ENCODE data around the gene MTCL1. TPM values are rescaled to one million over a fixed set of nuclear protein-coding genes. Genes with fewer than 3 reads are reported as not detected.

Gene MTCL1
- total RNA-seq, 1 donor from 2014 or later = 54.4 TPM

DNA sequence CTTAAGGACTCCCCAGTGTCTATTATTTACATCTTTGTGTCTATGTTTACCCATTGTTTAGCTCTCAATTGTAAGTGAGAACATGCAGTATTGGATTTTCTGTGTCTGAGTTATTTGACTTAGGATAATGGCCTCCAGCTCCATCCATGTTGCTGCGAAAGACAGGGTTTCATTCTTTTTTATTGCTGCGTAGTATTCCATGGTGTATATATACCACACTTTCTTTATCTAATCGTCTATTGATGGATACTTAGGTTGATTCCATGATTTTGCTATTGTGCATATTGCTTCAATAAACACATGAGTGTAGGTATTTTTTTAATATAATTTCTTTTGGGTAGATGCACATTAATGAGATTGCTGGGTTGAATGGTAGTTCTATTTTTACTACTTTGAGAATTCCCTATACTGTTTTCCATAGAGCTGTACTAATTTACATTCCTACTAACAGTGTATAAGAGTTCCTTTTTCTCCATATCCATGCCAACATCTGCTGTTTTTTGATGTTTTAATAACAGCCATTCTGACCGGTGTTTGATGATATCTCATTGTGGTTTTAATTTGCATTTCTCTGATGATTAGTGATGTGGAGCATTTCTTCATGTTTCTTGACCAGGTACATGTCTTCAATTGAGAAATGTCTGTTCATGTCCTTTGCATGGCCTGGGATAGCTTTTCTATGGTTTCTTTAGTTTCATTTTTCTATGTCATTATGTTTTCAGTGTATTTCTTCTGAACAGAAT is 21.8 kb downstream of the MTCL1 start:
- peaks cover 12% of the 10 kb centered on the region for H3K36me3 Mint-ChIP-seq (ENCODE audit: low read depth)
- TF ChIP-seq, protein P1, sequence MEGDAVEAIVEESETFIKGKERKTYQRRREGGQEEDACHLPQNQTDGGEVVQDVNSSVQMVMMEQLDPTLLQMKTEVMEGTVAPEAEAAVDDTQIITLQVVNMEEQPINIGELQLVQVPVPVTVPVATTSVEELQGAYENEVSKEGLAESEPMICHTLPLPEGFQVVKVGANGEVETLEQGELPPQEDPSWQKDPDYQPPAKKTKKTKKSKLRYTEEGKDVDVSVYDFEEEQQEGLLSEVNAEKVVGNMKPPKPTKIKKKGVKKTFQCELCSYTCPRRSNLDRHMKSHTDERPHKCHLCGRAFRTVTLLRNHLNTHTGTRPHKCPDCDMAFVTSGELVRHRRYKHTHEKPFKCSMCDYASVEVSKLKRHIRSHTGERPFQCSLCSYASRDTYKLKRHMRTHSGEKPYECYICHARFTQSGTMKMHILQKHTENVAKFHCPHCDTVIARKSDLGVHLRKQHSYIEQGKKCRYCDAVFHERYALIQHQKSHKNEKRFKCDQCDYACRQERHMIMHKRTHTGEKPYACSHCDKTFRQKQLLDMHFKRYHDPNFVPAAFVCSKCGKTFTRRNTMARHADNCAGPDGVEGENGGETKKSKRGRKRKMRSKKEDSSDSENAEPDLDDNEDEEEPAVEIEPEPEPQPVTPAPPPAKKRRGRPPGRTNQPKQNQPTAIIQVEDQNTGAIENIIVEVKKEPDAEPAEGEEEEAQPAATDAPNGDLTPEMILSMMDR (IDR thresholded peaks at IDR 0.05) = no peak
- no peak for DNase-seq (ENCODE audit: low spot score)
- no peak overlapping the region for H3K4me3 Mint-ChIP-seq (ENCODE audit: unreplicated experiment)
- H3K4me1 Mint-ChIP-seq (ENCODE audit: low read depth) = peaks cover 31% of the 10 kb centered on the region
- H3K27me3 Mint-ChIP-seq (ENCODE audit: low read depth) = no peaks in the 10 kb centered on the region
- peak overlapping the region; percentile 87 for H3K27ac Mint-ChIP-seq (ENCODE audit: unreplicated experiment)
- peaks cover 2% of the 10 kb centered on the region for H3K9me3 Mint-ChIP-seq (ENCODE audit: low read depth)

DNA sequence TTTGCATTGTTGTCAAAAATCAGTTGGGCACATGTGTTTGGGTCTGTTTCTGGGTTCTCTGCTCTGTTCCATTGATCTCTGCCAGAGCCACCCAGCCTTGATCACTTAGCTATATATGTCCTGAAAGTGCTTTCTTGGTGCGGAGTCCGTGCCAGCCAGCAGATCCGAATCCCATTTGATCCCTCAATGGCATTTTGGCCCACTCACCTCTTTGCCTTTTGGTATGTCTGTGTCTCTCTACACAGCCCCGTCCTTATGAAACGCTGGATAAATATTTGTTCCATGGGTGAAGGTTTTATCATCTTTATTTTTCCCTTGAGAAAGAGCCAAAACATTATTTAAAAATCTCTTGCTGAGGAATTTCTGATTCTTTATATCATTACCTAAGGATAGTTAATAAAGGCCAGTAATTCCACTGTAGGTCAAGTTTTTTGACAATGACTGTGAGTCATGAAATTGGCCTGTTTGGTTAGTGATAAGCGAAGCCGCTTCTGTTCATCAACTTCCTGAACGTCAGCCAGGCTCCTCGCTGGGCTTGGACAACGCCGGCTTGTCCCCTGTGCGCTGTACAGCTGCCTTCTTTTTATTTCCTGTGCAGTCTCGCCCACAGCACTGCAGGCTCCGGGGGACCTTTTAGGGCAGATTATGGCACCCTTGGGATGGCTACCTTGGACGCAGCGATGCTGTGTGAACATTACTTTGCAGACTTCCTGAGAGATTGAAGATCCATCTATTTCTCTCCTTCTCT is 24.9 kb downstream of the MTCL1 start:
- TF ChIP-seq, protein P1 (IDR thresholded peaks at IDR 0.05) = no peak
- H3K27ac Mint-ChIP-seq (ENCODE audit: unreplicated experiment) = peak overlapping the region; percentile 93
- no peaks in the 10 kb centered on the region for H3K9me3 Mint-ChIP-seq (ENCODE audit: low read depth)
- peaks cover 11% of the 10 kb centered on the region for H3K36me3 Mint-ChIP-seq (ENCODE audit: low read depth)
- H3K4me1 Mint-ChIP-seq (ENCODE audit: low read depth) = peaks cover 35% of the 10 kb centered on the region
- DNase-seq (ENCODE audit: low spot score) = no peak
- no peaks in the 10 kb centered on the region for H3K27me3 Mint-ChIP-seq (ENCODE audit: low read depth)
- peak overlapping the region; percentile 38 for H3K4me3 Mint-ChIP-seq (ENCODE audit: unreplicated experiment)

- DNase-seq (ENCODE audit: low spot score) = no peak
- Mint-ChIP-seq H3K4me1 (ENCODE audit: low read depth) (peaks cover 34% of the 10 kb centered on the region), H3K36me3 (ENCODE audit: low read depth) (peaks cover 14% of the 10 kb centered on the region), H3K9me3 (ENCODE audit: low read depth) (no peaks in the 10 kb centered on the region), H3K4me3 (ENCODE audit: unreplicated experiment) (no peak overlapping the region), H3K27me3 (ENCODE audit: low read depth) (no peaks in the 10 kb centered on the region), H3K27ac (ENCODE audit: unreplicated experiment) (peak overlapping the region; percentile 2)
- TF ChIP-seq, protein P1 (IDR thresholded peaks at IDR 0.05) = no peak
Measured at GRCh38 chr18:8732442-8733360, 27.3 kb downstream of the MTCL1 start.

- TF ChIP-seq, protein P1 (IDR thresholded peaks at IDR 0.05) = no peak
- Mint-ChIP-seq H3K36me3 (ENCODE audit: low read depth) (peaks cover 16% of the 10 kb centered on the region), H3K27ac (ENCODE audit: unreplicated experiment) (no peak overlapping the region), H3K27me3 (ENCODE audit: low read depth) (no peaks in the 10 kb centered on the region), H3K4me3 (ENCODE audit: unreplicated experiment) (no peak overlapping the region), H3K4me1 (ENCODE audit: low read depth) (peaks cover 26% of the 10 kb centered on the region), H3K9me3 (ENCODE audit: low read depth) (no peaks in the 10 kb centered on the region)
- no peak for DNase-seq (ENCODE audit: low spot score)
Measured at GRCh38 chr18:8734496-8734895, 29.1 kb downstream of the MTCL1 start.

GRCh38 chr18:8735274-8735673 is 29.9 kb downstream of the MTCL1 start:
- Mint-ChIP-seq H3K36me3 (ENCODE audit: low read depth) (peaks cover 16% of the 10 kb centered on the region), H3K4me3 (ENCODE audit: unreplicated experiment) (no peak overlapping the region), H3K27ac (ENCODE audit: unreplicated experiment) (peak overlapping the region; percentile 33), H3K27me3 (ENCODE audit: low read depth) (no peaks in the 10 kb centered on the region), H3K4me1 (ENCODE audit: low read depth) (peaks cover 18% of the 10 kb centered on the region), H3K9me3 (ENCODE audit: low read depth) (no peaks in the 10 kb centered on the region)
- TF ChIP-seq, protein P1 (IDR thresholded peaks at IDR 0.05) = no peak
- no peak for DNase-seq (ENCODE audit: low spot score)

Measured in chondrocyte (in vitro differentiated cells).